ENCODE measurements around the gene MED12L.

- no peak for TF ChIP-seq CTCF (IDR thresholded peaks at IDR 0.05; ENCODE audit: poor library complexity, severe bottlenecking)
- no peak for TF ChIP-seq EZH2 (IDR thresholded peaks at IDR 0.05; ENCODE audit: borderline replicate concordance, insufficient read depth, low read length, poor library complexity, severe bottlenecking)
- no peak for TF ChIP-seq REST (IDR thresholded peaks at IDR 0.05; ENCODE audit: borderline replicate concordance)
Measured at GRCh38 chr3:151264605-151265004, 179.1 kb downstream of the MED12L start.
